NK-92 treated with Interleukin-12 subunit alpha and Interleukin-12 subunit beta, amount 100 ng/mL, for 24 hours (cell line): ENCODE results near the gene MSTN.

ENCODE experiments used
- DNase-seq: peaks from one replicate; lab custom pipeline; 2025; lab: John Stamatoyannopoulos, UW

Gene MSTN

DNA sequence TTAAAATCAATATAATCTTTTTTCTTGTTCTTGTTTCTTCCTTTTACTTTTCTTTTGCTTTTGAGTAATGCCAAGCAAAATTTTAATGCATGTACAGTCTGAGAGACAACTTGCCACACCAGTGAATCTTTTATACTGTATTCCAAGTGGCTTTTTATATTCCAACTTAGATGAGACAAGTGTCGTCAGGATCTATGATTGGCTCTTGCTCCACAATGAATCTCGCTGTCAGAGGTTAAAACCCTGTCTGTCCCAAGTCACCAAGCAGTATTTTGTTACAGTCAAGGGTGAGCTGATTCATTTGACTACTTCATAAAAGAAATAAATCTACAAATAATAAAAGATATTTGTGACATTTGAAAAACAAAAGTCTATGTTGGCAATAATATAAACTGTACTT lies at the start of gene MSTN:
TSS of gene MSTN (minus strand) at position 129 of the 400 bp plus-strand sequence. CDS start 133 bp downstream, outside the sequence.
- DNase-seq: no peak

DNA sequence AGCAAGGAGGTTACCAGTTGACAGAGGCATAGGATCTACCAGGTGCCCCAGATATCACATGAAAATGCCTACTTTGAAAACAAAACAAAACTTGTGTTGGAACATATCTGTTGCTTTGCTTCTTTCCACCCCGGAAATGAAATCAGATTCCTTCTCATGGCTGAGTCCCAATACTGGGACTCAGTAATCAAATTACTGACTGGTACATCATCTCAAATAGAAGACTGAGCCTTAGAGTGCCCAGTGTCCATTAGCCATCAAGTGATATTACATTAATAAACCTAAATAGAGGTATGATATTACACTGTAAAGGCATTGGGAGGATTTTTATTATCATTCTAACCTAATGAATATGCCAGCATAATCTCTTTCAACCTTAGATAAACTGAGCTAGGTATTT lies 48.6 kb upstream of the MSTN start:
- DNase-seq: no peak

DNA sequence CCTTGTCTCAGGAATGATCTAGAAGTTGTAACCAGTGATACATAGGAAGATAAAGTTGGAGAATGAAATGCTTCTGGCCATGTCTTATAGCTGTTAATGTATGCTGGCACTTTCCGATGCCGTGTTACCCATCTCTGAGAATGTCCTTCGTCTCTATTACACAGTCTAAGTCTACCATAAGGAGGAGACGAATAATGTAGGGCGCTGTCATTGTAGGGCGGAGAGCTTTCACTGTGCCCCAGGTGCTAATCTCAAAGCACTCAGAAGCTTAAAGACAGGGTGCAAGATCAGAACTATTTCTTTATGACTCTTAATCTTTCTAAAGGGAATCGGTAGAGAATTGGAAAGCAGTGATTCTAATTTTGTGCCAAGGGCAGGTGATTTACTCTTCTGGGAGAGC lies 48.2 kb upstream of the MSTN start:
- DNase-seq: no peak

DNA sequence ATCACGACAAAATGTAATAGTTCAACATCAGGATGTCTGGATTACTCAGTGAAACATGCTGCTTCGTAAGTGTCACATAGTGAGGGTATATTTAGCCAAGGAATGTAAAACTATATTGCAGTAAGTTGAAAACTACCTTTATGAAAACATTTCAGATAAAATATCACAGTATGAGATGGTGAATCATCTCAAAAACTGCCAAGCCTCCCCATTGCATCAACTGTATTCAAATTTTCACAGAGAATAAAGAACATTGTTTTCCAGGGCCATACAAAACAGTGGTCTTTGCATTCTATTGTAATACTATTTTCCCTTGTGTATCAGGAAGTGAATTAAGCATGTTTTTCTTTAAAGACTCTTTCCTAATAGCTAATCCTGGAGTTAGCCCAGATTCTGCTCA lies 47.6 kb upstream of the MSTN start:
- no peak for DNase-seq

DNA sequence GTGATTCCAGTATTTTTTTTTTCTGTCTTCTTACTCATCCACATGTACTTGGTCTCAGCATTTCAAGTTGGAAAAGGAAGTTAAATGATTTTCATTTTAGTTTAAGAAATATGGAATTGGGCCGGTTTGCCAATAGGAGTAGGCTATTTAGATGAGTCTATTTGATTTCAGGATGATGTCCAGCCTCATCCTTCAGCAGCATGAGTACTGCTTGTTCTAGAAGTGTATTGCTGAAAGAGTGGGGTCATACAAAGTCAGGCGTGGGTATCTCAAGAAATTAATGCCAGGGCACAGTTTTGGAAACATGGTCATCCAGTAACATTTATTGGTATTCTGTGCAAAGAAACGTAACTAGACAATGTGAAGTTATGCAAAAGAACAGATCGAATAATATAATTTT lies 44.9 kb upstream of the MSTN start:
- no peak for DNase-seq

DNA sequence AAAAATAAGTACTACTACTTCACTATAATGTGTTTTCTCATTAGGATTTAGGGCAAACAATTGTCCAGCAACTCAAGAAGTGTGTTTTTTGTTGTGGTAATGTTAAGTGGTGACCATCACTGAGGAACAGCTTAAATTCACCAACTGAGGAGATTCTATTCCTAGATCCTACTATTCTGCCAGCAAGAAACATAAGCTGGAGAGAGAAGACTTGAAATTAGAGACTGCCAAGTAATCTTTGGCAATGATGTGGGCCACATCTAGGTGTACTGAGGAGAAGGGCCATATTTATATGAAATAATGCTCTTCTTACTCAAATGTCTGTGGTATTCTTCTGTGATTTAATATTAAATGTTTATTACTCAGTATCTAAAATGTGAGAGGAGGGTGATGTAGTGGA lies 44.3 kb upstream of the MSTN start:
- DNase-seq: no peak

DNA sequence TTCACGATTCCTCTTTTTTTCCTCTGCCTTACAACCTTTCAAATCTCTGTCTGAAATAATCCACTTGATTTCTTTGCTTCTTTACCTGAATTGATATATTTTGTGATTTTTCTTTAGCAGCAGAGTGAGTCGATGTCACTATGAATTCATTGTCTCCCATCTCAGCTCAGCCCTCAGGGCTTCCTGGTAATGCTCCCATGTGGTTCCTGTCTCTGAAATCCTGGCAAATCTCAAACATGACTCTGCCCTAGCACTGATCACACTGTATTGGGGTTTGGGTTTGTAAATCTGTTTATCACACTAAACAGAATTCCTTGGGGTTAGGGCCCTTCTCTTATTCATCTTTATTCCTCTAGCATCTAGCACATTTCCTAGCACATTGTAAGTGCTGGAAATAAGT lies 43.0 kb upstream of the MSTN start:
- DNase-seq: no peak

DNA sequence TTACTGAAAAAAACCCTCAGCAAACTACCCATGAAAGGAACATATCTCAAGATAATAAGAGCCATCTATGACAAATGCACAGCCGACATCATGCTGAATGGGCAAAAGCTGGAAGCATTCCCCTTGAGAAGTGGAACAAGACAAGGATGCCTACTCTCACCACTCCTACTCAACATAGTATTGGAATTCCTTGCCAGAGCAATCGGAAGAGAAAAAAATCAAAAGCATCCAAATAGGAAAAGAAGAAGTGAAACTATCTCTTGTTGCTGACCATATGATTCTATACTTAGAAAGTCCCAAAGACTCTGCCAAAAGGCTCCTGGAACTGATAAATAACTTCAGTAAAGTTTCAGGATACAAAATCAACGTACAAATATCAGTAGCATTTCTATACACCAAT lies 40.6 kb upstream of the MSTN start:
- no peak for DNase-seq

DNA sequence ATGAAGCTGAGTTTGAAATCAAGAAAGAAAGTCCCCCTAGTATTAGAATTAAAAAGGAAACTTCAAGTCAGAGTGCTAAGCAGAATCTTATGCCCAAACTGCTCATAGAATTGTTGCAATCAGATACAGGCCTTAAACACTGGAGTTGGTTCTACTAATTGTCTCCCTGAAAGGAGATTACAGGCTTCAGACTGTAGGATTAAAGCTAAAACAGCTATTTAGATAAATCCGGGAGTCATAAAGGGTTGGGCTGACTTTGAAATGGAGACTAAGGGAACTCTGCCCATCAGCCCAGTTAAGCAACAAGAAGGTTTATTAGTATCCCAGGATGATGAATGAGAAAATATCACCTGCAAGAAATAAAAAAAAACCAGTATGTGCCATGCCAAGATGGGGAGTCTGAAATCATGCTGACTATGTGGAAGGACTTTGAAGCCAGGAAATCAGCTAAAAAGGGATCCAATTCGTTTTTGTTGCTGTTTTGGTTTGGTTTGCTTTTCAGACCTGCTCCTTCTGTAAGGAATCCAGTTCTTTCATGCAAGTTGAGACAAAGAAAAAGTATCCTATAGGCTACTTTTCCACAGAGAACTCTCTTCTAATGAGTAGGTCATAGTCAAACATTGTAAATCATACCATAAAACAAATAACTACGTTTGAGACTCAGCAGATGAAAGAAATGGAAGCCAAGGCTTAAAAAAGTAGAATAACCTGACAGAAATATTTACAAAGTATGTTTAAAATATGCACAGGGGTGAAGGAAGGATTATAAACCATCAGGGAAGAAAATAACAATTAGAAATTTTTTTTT lies 37.6 kb upstream of the MSTN start:
- no peak for DNase-seq

DNA sequence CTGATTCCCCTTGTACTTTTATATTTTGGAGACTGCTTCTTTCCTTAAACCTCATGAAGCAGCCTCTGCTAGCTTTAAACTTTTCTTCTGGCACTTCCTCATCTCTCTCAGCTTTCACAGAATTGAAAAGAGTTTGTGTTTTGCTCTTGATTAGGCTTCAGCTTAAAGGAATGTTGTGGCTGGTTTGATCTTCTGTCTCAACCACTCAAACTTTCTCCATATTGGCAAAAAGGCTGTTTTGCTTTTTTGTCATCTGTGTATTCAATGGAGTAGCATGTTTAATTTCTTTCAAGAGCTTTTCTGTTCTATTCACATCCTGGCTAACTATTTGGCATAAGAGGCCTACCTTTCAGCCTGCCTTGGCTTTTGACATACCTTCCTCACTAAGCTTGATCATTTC lies 36.3 kb upstream of the MSTN start:
- DNase-seq: no peak

DNA sequence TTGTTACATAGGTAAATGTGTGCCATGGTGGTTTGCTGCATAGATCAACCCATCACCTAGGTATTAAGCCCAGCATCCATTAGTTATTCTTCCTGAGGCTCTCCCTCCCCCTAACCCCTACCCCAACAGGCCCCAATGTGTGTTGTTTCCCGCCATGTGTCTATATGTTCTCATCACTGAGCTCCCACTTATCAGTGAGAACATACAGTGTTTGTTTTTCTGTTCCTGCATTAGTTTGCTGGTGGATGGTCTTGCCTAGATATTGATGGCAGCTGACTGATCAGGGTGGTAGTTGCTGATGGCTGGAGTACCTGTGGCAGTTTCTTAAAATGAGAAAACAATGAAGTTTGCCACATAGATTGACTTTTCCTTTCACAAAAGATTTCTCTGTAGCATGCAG lies 34.6 kb upstream of the MSTN start:
- no peak for DNase-seq

DNA sequence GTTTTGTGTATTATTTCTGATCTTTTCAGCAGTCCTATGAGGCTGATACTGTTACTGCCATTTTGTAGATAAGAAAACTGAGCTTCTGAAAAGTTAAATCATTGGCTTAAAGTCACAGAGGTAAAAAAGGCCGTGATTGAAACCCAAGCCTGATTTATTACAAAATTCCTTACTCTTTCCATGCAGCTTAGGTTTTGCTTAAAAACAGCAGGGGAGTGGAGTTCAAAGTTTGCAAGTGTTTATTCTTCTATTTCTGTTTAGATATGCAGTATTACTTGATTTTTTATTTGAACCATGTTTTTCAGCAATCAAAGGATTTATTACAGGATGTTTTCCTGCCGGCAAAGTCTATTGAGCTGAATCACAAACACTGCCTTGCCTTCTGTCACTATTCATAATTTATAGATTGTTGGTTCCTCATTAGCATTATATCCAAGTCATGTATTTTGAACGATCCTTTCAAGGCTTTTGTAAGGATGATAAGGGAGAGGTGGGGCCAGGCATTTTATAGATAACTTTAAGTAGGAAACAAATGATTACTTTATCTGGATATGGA lies 31.9 kb upstream of the MSTN start:
- no peak for DNase-seq

DNA sequence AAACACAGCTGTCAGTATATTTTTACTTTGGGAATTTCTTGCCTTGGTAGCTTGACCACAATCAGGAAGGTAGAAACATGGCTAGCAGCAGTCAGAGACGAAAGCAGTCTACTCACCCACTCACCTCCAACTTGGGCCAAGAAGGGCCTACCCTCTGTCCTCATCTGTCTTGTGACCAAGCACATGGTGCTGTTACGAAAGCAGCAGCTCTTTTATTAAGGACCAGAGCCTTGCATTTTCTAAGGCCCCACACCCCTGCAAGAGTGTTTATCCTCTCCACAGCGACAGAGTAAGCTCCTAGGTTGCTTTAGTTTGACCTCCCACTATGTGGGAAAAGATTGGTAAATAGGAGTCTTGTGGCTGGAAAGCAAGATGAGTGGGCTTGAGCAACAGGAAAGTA lies 31.3 kb upstream of the MSTN start:
- no peak for DNase-seq

DNA sequence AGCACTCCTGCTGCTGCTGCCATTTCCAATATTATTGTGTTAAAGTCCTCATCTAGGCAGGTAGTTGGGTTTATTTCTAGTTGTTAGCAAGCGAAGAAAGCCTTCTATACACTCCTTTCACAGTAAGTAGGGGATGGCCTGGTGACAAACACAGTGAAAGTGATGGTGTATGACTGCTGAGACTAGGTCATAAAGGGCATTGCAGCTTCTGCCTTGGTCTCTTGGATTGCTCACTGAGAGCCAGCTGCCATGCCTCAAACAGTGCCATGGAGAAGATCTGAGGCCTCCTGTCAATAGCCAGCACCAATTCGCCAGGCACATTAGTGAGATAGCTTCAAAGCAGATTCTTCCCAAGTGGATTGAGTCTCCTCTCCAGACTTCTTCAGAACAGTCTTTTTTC lies 27.6 kb upstream of the MSTN start:
- DNase-seq: no peak

DNA sequence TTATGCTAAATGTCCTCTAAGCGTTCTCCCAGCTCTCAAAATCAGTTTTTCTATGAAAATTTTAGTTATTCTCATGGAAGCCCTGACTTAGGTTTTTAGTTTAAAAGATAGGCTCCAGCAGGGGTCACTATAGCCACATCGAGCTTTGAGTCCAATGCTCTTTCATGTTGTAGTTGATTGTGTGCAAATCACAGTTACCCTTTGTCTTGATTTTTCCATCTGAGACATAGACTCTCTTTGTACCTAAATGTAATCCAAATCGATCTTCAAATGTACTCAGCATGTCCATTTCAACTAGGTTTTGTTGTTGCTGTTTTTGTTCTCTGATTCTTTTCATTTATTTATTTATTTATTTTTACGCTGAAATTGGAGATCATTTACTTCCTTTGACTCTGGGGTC lies 26.4 kb upstream of the MSTN start:
- DNase-seq: no peak

DNA sequence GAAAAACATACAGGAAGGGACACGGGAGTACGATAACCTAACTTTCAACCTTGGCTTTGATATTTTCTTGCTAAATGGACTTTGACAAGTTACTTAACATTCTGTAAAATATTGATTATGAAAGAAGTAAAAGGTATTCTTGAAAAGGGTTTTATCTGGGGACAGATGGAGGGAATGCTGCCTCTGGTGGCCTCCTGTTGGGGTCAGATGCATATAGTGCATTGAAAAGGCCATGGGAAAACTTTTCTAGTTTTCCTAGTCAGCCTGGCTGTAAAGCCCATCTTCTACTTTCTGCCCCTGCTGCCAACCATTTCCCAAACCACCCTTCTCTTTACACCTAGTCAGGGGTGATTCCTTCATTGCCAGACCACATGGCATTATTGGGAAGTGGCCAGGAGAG lies 22.2 kb upstream of the MSTN start:
- no peak for DNase-seq

DNA sequence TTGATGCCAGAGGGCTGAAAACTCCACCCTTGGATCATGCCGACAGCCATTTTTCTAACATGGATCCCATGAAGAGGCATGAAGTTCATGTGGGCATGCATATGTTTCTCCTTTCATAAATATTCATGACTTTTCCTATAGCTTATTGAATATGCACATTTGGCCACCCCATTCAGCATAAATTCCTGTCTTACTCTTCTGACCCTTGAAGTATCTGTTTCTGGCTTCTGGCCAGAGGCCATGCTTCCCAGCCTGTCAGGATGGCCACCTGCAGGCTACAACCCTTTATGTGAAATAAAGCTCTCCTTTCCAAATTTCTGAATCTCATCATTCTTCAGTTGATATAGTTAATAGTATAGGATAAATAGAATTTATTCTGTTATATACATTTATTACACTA lies 19.6 kb upstream of the MSTN start:
- DNase-seq: no peak

DNA sequence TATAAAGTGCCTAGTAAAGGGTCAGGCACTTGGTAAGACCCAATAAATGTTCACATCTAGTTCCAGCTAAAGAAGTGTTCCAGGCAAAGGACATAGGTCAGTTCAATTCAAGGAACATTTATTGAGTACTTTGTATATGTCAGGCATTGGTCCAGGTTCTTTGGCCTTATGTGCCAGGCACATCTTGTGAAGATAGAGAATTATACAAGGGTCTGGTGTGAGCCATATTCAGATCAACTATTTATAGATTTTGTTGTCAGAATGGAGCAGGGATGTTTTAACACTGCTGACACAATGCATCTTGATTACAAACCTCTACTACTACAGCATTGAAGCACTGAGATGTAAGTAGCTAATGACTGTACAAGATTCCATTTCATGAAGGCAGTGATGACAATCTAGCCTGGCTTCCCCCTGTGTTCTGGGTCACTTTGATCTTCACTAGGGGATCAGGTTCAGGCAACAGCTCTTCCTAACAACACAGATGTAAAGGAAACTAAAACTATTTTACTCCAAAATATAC lies 18.1 kb upstream of the MSTN start:
- no peak for DNase-seq

DNA sequence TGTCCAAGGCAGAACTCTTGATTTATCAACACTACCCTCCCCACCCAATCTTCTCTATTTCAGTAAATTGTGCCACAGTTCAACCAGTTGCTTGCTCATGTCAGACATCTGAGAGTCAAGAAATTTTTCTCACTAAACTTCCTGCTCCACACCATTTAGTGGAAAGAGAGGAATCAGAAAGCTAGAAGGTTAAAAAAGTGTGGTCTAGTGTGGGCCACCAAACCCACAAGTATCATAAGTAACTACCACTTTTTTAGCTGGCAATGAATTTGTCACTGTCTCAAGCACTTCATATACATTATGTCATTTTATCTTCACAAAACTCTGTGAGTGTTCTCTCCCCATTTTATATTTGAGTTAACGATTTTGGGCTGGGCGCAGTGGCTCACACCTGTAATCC lies 16.6 kb upstream of the MSTN start:
- no peak for DNase-seq

DNA sequence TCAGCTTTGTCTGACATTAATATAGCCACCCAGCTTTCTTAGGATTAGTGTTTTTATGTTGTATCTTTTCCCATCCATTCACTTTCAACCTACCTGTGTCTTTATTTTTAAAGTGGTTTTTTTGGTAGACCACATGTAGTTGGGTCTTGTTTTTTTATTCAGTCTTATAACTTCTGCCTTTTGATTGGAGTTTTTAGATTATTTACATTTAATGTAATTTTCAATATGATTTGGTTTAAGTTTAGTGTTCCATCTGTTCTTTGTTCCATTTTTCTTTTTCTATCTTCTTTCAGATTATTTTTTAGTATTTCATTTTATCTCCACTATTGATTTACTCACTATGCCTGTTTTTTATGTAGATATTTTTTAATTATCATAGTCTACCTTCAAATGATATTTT lies 13.1 kb upstream of the MSTN start:
- DNase-seq: no peak

DNA sequence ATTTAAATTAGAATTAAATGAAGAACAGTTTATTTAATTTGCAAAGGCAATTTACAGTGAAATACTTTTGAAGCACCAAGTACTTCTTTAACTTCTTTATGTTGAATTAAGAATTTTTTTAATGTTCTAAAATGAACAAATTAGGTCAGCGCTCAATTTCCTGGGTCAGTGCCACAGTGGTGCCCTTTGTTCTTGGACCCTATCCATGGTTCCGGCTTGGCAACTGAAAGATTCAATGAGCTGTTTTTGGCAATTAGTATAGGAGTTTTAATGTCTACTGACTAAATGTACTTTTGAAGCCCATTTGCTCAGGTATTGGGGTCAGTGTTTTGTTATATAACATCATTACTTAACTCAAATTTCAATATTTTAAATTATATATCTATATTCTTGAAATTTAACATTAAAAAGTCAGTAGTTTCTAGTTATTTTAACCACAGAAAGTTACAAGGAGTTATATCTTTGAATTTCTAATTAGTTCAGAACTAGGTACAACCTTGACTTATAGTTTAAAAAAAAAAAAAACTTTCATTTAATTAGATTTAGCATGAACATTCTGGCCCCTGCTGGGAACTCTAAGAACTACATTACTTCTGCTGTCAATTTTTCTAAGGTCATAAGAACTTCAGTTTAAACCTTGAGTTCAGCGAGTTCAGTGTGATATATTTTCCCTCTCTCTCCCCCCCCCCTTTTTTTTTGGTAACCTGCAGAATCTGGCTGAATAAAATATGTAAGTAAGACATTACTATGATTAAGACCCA lies 7.6 kb upstream of the MSTN start:
- no peak for DNase-seq

DNA sequence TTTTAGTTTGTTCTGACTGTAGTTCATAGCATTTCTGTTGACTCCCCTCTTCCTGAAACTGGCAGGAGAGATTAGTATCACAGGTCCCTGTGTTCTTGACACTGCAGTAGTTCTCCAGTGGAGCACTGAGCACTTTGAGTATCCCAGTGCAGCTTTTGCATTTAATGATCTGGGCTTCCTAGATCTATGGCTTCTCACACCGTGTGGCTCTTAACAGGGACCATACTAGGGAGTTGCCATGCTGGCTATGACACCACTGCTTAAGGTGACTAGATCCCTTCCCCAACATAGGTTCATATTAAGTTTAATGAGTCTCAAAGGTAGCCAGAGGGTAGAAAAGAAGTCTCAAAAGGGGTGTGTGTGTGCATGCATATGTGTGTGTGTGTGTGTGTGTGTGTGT lies 6.2 kb upstream of the MSTN start:
- DNase-seq: no peak

DNA sequence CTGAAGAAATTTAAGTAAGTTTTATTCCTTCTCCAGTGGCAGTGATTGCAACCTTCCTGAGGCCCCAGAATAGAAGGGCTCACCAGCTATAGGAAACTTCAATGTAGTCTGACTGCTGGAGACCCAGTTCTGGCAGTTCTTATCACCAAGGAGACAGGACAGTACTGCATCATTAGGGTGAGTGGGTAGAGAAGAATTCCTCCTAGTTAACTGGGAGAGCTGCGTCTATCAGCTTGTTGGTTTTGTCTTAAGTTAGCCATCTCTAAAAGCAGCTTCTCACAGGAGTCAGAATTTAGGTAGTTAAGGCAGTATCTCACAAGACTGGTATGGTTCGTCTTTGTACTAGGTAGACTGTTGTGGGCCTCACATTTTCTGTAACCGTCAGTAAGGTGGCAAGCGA lies 3.3 kb upstream of the MSTN start:
- DNase-seq: no peak
